GM18867 (cell line): Measurements from ENCODE around the gene RAB6A.

Source experiments
- ATAC-seq: cut with Tn5 transposase; IDR thresholded peaks from one replicate; pipeline ENCODE4 v1.9.1; 2021; ENCODE audit warnings: mild to moderate bottlenecking, moderate library complexity; ENCODE audit not compliant: unreplicated experiment

Gene RAB6A

DNA sequence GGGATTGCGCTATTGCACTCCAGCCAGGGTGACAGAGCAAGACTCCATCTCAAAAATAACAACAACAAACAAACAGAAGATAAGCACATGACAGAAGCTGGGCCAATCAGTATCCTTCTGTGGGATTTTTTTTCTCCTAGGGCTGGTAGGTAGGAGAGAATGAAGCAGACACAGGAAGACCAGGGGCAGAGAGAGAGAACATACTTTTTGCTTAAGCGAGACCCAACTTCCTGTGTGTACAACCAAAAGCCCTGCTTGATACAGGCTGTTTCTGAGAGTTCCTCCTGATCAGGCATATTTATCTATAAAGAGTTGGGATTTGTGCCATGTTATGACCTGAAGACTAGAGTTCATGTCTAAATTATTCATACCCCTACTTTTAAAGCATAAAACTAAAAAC, 126.9 kb downstream of the RAB6A start:
- ATAC-seq, result no peak

DNA sequence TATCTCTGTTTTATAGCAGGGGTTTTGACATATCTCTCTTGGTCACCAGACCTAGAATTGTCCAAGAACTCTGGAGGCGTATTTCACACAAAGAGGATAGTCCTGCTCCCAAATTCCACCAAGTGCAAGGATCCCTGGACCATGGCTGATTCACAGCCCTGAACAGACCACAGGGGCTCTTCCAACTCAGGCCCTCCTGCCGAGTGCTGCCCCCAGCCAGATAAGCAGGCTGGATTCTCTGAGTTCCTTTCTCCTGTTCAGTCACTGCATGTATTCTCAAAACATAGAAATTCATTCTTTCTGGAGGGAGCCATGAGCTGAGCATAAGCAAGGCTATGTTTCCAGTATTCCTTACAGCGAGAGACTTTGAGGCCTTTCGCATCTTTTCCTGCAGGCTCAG, 127.9 kb downstream of the RAB6A start:
- no peak for ATAC-seq

DNA sequence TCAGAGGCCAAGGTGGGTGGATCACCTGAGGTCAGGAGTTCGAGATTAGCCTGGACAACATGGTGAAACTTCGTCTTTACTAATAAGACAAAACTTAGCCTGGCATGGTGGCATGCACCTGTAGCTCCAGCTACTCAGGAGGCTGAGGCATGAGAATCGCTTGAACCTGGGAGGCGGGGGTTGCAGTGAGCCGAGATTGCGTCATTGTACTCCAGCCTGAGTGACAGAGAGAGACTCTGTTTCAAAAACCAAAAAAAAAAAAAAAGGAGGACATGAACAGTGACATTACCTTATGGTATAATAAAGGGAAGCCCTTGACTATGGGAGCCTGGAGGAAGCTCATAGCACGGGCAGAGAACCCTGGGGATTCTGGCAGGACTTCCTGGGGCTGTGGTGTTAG, 131.0 kb downstream of the RAB6A start:
- no peak for ATAC-seq

DNA sequence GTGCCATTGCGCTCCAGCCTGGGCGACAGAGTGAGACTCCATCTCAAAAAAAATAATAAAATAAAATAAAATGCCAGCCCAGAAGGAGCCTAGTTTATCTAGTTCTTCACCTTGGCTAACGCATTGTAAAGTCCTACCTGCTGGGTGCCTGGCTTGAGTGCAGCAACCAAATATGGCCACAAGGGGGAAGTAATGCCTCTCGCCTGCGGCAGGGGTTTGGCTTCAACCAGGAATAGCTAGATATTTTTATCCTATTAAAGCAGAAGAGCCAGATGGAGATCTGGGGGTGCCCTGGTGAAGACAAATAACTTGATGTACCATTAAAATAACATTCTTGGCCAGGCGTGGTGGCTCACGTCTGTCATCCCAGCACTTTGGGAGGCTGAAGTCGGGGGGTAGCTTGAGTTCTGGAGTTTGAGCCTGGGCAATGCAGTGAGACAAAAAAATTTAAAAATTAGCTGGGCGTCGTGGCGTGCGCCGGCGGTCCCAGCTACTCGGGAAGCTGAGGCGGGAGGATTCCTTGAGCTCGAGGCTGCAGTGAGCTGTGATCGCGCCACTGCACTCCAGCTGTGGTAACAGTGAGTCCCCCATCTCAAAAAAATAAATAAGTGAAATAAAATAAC, 135.1 kb downstream of the RAB6A start:
- no peak for ATAC-seq
